HG03442 (cell line): ENCODE results near the gene TOM1L2.
"Not testable (repeated sequence)": the region's sequence is repeated elsewhere in the genome, so short reads cannot be mapped to it uniquely, and the experiment has no call there.

Source experiments
- ATAC-seq: cut with Tn5 transposase; IDR thresholded peaks from one replicate; pipeline ENCODE4 v1.9.1; 2021; ENCODE audit warnings: mild to moderate bottlenecking, moderate library complexity; ENCODE audit not compliant: unreplicated experiment

TOM1L2 gene

GRCh38 chr17:17944743-17945142, 27.5 kb downstream of the TOM1L2 start:
- no peak for ATAC-seq

GRCh38 chr17:17944242-17944641, 28.0 kb downstream of the TOM1L2 start:
- no peak for ATAC-seq

- ATAC-seq: no peak
Observed at GRCh38 chr17:17943281-17943984, 28.8 kb downstream of the TOM1L2 start.

- ATAC-seq: no peak
Observed at GRCh38 chr17:17942846-17943245, 29.4 kb downstream of the TOM1L2 start.

GRCh38 chr17:17941015-17941414, 31.2 kb downstream of the TOM1L2 start:
- no peak for ATAC-seq

GRCh38 chr17:17940441-17940911, 31.7 kb downstream of the TOM1L2 start:
- no peak for ATAC-seq

- ATAC-seq: not testable (repeated sequence)
Observed at GRCh38 chr17:17939941-17940340, 32.3 kb downstream of the TOM1L2 start.

GRCh38 chr17:17938388-17939107, 33.7 kb downstream of the TOM1L2 start:
- ATAC-seq: no peak

GRCh38 chr17:17937958-17938357, 34.2 kb downstream of the TOM1L2 start:
- no peak for ATAC-seq

- ATAC-seq: no peak
Observed at GRCh38 chr17:17937201-17937853, 34.9 kb downstream of the TOM1L2 start.

- ATAC-seq: no peak
Observed at GRCh38 chr17:17935321-17936271, 36.6 kb downstream of the TOM1L2 start.

- ATAC-seq: no peak
Observed at GRCh38 chr17:17934806-17935205, 37.4 kb downstream of the TOM1L2 start.

GRCh38 chr17:17934214-17934613, 38.0 kb downstream of the TOM1L2 start:
- ATAC-seq: no peak

- no peak for ATAC-seq
Observed at GRCh38 chr17:17933775-17934174, 38.4 kb downstream of the TOM1L2 start.

GRCh38 chr17:17931159-17931558, 41.0 kb downstream of the TOM1L2 start:
- no peak for ATAC-seq

- ATAC-seq: no peak
Observed at GRCh38 chr17:17930674-17931073, 41.5 kb downstream of the TOM1L2 start.

GRCh38 chr17:17929655-17930380, 42.4 kb downstream of the TOM1L2 start:
- ATAC-seq: no peak

GRCh38 chr17:17928398-17929287, 43.6 kb downstream of the TOM1L2 start:
- no peak for ATAC-seq

- ATAC-seq: no peak
Observed at GRCh38 chr17:17926840-17927449, 45.3 kb downstream of the TOM1L2 start.
